Stomach (tissue), 4 donors: ENCODE measurements around the gene UBE2O.

Experiments used
- EP300 ChIP-seq: sonication (generic); formaldehyde crosslinking; IDR thresholded peaks from one replicate; pipeline ENCODE4 v1.6.1; 2017; ENCODE audit warnings: antibody characterized with exemption
- POLR2A ChIP-seq, 4 donors: fragments of 450-650 bp; IDR thresholded peaks; one replicate each; pipeline ENCODE4 v1.6.1; 2016; ENCODE audit warnings: antibody characterized with exemption in 4 of 4, control low read depth in 2 of 4, mild to moderate bottlenecking in 1 of 4, moderate library complexity in 1 of 4
- POLR2AphosphoS5 ChIP-seq, 3 donors: sonication (generic); formaldehyde crosslinking; IDR thresholded peaks; one replicate each; pipeline ENCODE4 v1.6.1; 2016; ENCODE audit warnings: antibody characterized with exemption in 3 of 3
- TF ChIP-seq, protein P1 (sequence below), 7 experiments: fragments of 450-650 bp in 4 of 7; fragments of 200-600 bp in 3 of 7; sonication (generic) in 3 of 7; IDR thresholded peaks; one replicate each; pipeline ENCODE4 v1.5.1; 2016 to 2019; ENCODE audit warnings: antibody characterized with exemption in 7 of 7, control low read depth in 2 of 7, mild to moderate bottlenecking in 1 of 7

DNA sequence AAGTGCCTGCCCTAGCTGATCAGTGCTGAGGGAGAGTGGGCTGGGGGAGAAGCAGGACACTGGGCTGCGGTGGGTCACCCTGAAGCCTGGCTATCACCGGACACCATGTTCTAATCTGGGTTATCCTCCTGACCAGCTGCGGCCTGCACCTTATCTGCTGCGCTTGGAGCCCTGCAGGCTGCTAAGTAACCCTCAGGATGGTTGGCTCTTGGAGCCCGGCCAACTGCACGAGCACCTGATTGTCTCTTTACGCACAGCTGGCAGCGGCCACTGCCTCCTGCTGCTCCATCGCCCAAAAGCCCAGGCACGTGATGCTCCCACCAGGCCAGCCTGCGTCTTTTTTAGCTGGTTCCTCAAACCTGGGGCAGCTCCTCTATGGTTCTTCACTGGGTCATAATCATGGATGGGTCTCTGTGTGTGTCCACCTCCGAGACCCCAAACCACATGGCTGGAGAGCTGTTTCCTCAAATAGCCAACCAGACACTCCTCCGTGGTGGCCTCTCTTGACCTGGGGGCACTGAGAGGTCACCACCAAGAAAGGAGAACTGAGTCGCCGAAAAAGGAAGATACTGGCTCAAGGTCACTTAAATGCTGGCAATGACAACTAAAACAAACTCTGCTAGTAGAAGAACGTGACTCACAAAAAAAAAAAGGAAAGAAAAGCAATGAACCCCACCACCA, 46.8 kb downstream of the UBE2O start:
- TF ChIP-seq, protein P1, sequence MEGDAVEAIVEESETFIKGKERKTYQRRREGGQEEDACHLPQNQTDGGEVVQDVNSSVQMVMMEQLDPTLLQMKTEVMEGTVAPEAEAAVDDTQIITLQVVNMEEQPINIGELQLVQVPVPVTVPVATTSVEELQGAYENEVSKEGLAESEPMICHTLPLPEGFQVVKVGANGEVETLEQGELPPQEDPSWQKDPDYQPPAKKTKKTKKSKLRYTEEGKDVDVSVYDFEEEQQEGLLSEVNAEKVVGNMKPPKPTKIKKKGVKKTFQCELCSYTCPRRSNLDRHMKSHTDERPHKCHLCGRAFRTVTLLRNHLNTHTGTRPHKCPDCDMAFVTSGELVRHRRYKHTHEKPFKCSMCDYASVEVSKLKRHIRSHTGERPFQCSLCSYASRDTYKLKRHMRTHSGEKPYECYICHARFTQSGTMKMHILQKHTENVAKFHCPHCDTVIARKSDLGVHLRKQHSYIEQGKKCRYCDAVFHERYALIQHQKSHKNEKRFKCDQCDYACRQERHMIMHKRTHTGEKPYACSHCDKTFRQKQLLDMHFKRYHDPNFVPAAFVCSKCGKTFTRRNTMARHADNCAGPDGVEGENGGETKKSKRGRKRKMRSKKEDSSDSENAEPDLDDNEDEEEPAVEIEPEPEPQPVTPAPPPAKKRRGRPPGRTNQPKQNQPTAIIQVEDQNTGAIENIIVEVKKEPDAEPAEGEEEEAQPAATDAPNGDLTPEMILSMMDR (IDR thresholded peaks at IDR 0.05) = no peak
- TF ChIP-seq POLR2AphosphoS5 (IDR thresholded peaks at IDR 0.05) (no peak), POLR2A (IDR thresholded peaks at IDR 0.05) (no peak), EP300 (no peak)
